HepG2 (cell line): Measurements from ENCODE around the gene NOTCH3. TPM values are rescaled to one million over a fixed set of nuclear protein-coding genes. Genes with fewer than 3 reads are reported as not detected.

Experiments used
- ATAC-seq: fragments of 200-7000 bp; cut with Tn5 transposase; 3 replicates; pipeline ENCODE4 v1.9.1; 2020; ENCODE audit warnings: mild to moderate bottlenecking, moderate library complexity
- BruUV-seq: library from RNA; stranded (reverse); fragments of 400-500 nt; replicated peaks from 2 replicates; lab custom pipeline; 2021; lab: Mats Ljungman, UMichigan
- CTCF ChIA-PET: fragments of 300-600 bp; formaldehyde crosslinking; extraction: SDS; loops from one replicate; lab custom pipeline; 2021; ENCODE audit warnings: low total read pairs, inconsistent platforms, low intra/inter-chr PET ratio; lab: Yijun Ruan, JAX
- POLR2A ChIA-PET: fragments of 350-600 bp; sonication (Branson Sonifier 250); formaldehyde crosslinking; loops from one replicate; lab custom pipeline; 2020; ENCODE audit warnings: antibody characterized with exemption, inconsistent platforms; lab: Yijun Ruan, JAX
- DNase-seq: peaks from one replicate; pipeline ENCODE4 v3.0.0-alpha.2; 2015; ENCODE audit warnings: low spot score
- FAIRE-seq: peaks from 3 replicates; lab custom pipeline; 2011; peaks lifted over from hg19 to GRCh38; lab: Jason Lieb, UNC
- H2AFZ ChIP-seq: one replicate; pipeline ENCODE4 v1.6.1; 2011; ENCODE audit warnings: low read length, inconsistent platforms
- H3K27ac ChIP-seq: fragments of 300-600 bp; 3 replicates; pipeline ENCODE4 v1.8.0; 2011; ENCODE audit warnings: mixed run types, mild to moderate bottlenecking, mixed read lengths, low read length, inconsistent platforms; ENCODE audit not compliant: insufficient read depth; ENCODE audit errors: extremely low read length
- H3K27me3 ChIP-seq, 2 experiments: fragments of 200-600 bp in 1 of 2; 2 replicates in 1 of 2; 3 replicates in 1 of 2; pipeline versions ENCODE4 v1.6.0 to v1.8.0; 2011; ENCODE audit warnings: low read length in 2 of 2, mild to moderate bottlenecking in 2 of 2, moderate library complexity in 2 of 2, inconsistent platforms in 1 of 2; ENCODE audit not compliant: insufficient read depth in 2 of 2, control insufficient read depth in 1 of 2
- H3K36me3 ChIP-seq, 2 experiments: fragments of 200-600 bp in 1 of 2; replicated peaks in 1 of 2; 2 replicates in 1 of 2; 3 replicates in 1 of 2; pipeline versions ENCODE4 v1.5.1 to v1.8.0; 2011; ENCODE audit warnings: low read length in 2 of 2, inconsistent platforms in 1 of 2; ENCODE audit not compliant: insufficient read depth in 2 of 2, control insufficient read depth in 1 of 2
- H3K4me1 ChIP-seq: 2 replicates; pipeline ENCODE4 v1.5.1; 2012; ENCODE audit warnings: low read length, inconsistent platforms; ENCODE audit not compliant: insufficient read depth
- H3K4me2 ChIP-seq: 2 replicates; pipeline ENCODE4 v1.6.0; 2011; ENCODE audit warnings: low read depth, low read length, inconsistent platforms
- H3K4me3 ChIP-seq, 3 experiments: fragments of 200-600 bp in 1 of 3; sonication (generic), shearing (Covaris generic) in 1 of 3; replicated peaks in 1 of 3; 2 replicates each; pipeline ENCODE4 v1.5.1; 2011 to 2016; ENCODE audit warnings: low read length in 3 of 3, inconsistent platforms in 2 of 3, low read depth in 2 of 3, mild to moderate bottlenecking in 2 of 3, control low read depth in 1 of 3, mixed read lengths in 1 of 3; ENCODE audit not compliant: insufficient read depth in 1 of 3
- H3K79me2 ChIP-seq: one replicate; pipeline ENCODE4 v1.6.1; 2011; ENCODE audit warnings: low read length, inconsistent platforms; ENCODE audit not compliant: insufficient read depth
- H3K9ac ChIP-seq: 2 replicates; pipeline ENCODE4 v1.6.0; 2011; ENCODE audit warnings: mild to moderate bottlenecking, low read depth, low read length, inconsistent platforms; ENCODE audit not compliant: insufficient read depth
- H3K9me3 ChIP-seq: 2 replicates; pipeline ENCODE4 v1.5.1; 2012; ENCODE audit warnings: mild to moderate bottlenecking, low read length
- H4K20me1 ChIP-seq: 2 replicates; pipeline ENCODE4 v1.6.0; 2011; ENCODE audit warnings: inconsistent platforms, mild to moderate bottlenecking, low read length, moderate library complexity; ENCODE audit not compliant: insufficient read depth
- AHDC1 ChIP-seq: sonication (generic); formaldehyde crosslinking; IDR thresholded peaks from 2 replicates; pipeline ENCODE4 v1.5.1; 2020; ENCODE audit warnings: mild to moderate bottlenecking, missing genetic modification reagents, borderline replicate concordance
- CSRNP2 ChIP-seq: sonication (generic); formaldehyde crosslinking; conservative IDR thresholded peaks from 2 replicates; pipeline ENCODE4 v1.8.0; 2022; ENCODE audit warnings: low read depth, missing genetic modification reagents
- MAX ChIP-seq: IDR thresholded peaks from 2 replicates; pipeline ENCODE4 v1.6.1; 2012; ENCODE audit warnings: inconsistent platforms
- ZFY ChIP-seq: sonication (generic); formaldehyde crosslinking; IDR thresholded peaks from 2 replicates; pipeline ENCODE4 v1.4.0; 2020; ENCODE audit warnings: missing genetic modification reagents
- ZNF615 ChIP-seq: sonication (generic); formaldehyde crosslinking; IDR thresholded peaks from 2 replicates; pipeline ENCODE4 v1.5.0; 2020; ENCODE audit warnings: mild to moderate bottlenecking, missing genetic modification reagents, borderline replicate concordance
- ZNF616 ChIP-seq: sonication (generic); formaldehyde crosslinking; IDR thresholded peaks from 2 replicates; pipeline ENCODE4 v1.5.0; 2020; ENCODE audit warnings: low read depth, mild to moderate bottlenecking, missing genetic modification reagents
- ZXDC ChIP-seq: sonication (generic); formaldehyde crosslinking; IDR thresholded peaks from 2 replicates; pipeline ENCODE4 v1.5.0; 2020; ENCODE audit warnings: mild to moderate bottlenecking, missing genetic modification reagents
- WGBS: methylation state at CpG from one replicate; pipeline ENCODE4 v1.1.6; 2017; ENCODE audit warnings: low lambda C conversion rate; 5-methylcytosine and 5-hydroxymethylcytosine counted together
- in situ Hi-C: cut with HindIII; loops from 2 replicates; pipeline ENCODE4 v1.10.0; 2017; ENCODE audit warnings: low pct_unique_long_range_greater_than_20kb; ENCODE audit not compliant: extremely low pct_ligation_motif_present
- intact Hi-C: fragments of 100-400 bp; cut with micrococcal nuclease; formaldehyde crosslinking; loops from one replicate; pipeline ENCODE4 v1.10.0; 2022; ENCODE audit not compliant: unreplicated experiment
- polyA plus RNA-seq, 8 experiments: library from polyadenylated mRNA; depleted of rRNA in 3 of 8; stranded (reverse) in 7 of 8; unstranded in 1 of 8; fragments of >200 nt; fragmentation: Illumina TruSeq in 4 of 8; extraction: Trizol in 4 of 8; gene quantifications; 2 replicates each; pipeline versions ENCODE4 v1.2.1 to v1.2.3, GENCODE V29; 2011 to 2016; ENCODE audit warnings: low read depth in 4 of 8, missing spikeins in 1 of 8, mixed read lengths in 1 of 8; ENCODE audit not compliant: insufficient read depth in 1 of 8
- total RNA-seq, 5 experiments: library from RNA; depleted of rRNA; stranded (reverse); fragments of >200 nt; fragmentation: Illumina TruSeq; extraction: Trizol; gene quantifications; 2 replicates each; pipeline ENCODE4 v1.2.3, GENCODE V29; 2016; ENCODE audit warnings: low read depth in 1 of 5

The NOTCH3 gene
- total and polyA plus RNA-seq, 2 of the 13 experiments (the other 11 are each of a cell fraction or from before 2014, with no cell fraction given), result 0.09 to 0.28 TPM

- no peak for ATAC-seq
- Histone ChIP-seq H3K27me3 (peaks cover 0 to 4% of the 10 kb centered on the region in 2 experiments; a peak in 1 of 5 replicates), H3K9me3 (peaks cover 8% of the 10 kb centered on the region), H3K4me1 (no peaks in the 10 kb centered on the region), H3K27ac (no peak overlapping the region), H3K4me2 (no peak overlapping the region), H2AFZ (no peak overlapping the region), H3K9ac (no peak overlapping the region), H4K20me1 (no peaks in the 10 kb centered on the region), H3K79me2 (no peaks in the 10 kb centered on the region), H3K36me3 (no peaks in the 10 kb centered on the region), H3K4me3 (no peak overlapping the region)
- no peak for FAIRE-seq
- BruUV-seq, result no TSS peak
- DNase-seq, result no peak
- WGBS, result 2% methylated on average over 5 of the region's 5 CpGs
- in situ Hi-C loops, result loop anchor here (5.0 kb wide), 1 partner anchor 52 kb away; no protein-coding TSS in a partner anchor
- ChIA-PET CTCF (interaction anchor here (2.6 to 3.0 kb wide), 2 partner anchors 48 to 57 kb away, joined by 12 to 30 read pairs; no protein-coding TSS in a partner anchor), POLR2A (no interaction called here)
- intact Hi-C loops, result loop anchor here (1.0 kb wide), 1 partner anchor 57 kb away; no protein-coding TSS in a partner anchor
- TF ChIP-seq ZNF615 (no peak), ZFY (no peak), CSRNP2 (CRISPR knock-in tag) (no peak), ZNF616 (CRISPR knock-in tag) (no peak), MAX (no peak), AHDC1 (CRISPR knock-in tag) (no peak), ZXDC (CRISPR knock-in tag) (no peak)
These were observed 51.1 kb downstream of the NOTCH3 start for GRCh38 chr19:15149737-15150136.
